Mucosa of rectum (tissue), 2 donors: ENCODE data around the gene ACOXL.

ENCODE experiments used
- H3K27ac ChIP-seq, 2 donors: one replicate each; pipeline ENCODE4 v1.7.0; 2013; ENCODE audit warnings: inconsistent platforms in 2 of 2, low read depth in 2 of 2, low read length in 2 of 2
- H3K27me3 ChIP-seq, 2 donors: one replicate each; pipeline ENCODE4 v1.7.0; 2013; ENCODE audit warnings: low read length in 2 of 2; ENCODE audit not compliant: control insufficient read depth in 2 of 2, insufficient read depth in 2 of 2
- H3K36me3 ChIP-seq, 2 donors: one replicate each; pipeline ENCODE4 v1.7.0; 2013; ENCODE audit warnings: low read length in 2 of 2; ENCODE audit not compliant: control insufficient read depth in 2 of 2, insufficient read depth in 2 of 2
- H3K4me1 ChIP-seq, 2 donors: one replicate each; pipeline ENCODE4 v1.7.0; 2013; ENCODE audit warnings: low read length in 2 of 2, mild to moderate bottlenecking in 1 of 2; ENCODE audit not compliant: control insufficient read depth in 2 of 2, insufficient read depth in 2 of 2
- H3K4me3 ChIP-seq, 2 donors: one replicate each; pipeline ENCODE4 v1.7.0; 2013; ENCODE audit warnings: low read length in 2 of 2
- H3K9ac ChIP-seq, 2 donors: one replicate each; pipeline ENCODE4 v1.7.0; 2013; ENCODE audit warnings: low read length in 2 of 2, low read depth in 1 of 2, mild to moderate bottlenecking in 1 of 2
- H3K9me3 ChIP-seq, 2 donors: one replicate each; pipeline ENCODE4 v1.7.0; 2013; ENCODE audit warnings: low read length in 2 of 2; ENCODE audit not compliant: control insufficient read depth in 2 of 2
- donor health status: healthy.
- donor health status: Normal muscosa, but diverticular disease.

ACOXL gene

GRCh38 chr2:110861616-110862260 is 129.4 kb downstream of the ACOXL start:
- Histone ChIP-seq H3K9ac (no peak overlapping the region), H3K36me3 (no peaks in the 10 kb centered on the region), H3K4me3 (no peak overlapping the region), H3K9me3 (no peaks in the 10 kb centered on the region), H3K27ac (no peak overlapping the region), H3K4me1 (peaks cover 0 to 7% of the 10 kb centered on the region in 2 donors), H3K27me3 (no peaks in the 10 kb centered on the region)

- H3K9me3 ChIP-seq = no peaks in the 10 kb centered on the region
- H3K36me3 ChIP-seq = no peaks in the 10 kb centered on the region
- H3K4me3 ChIP-seq = no peak overlapping the region
- H3K27ac ChIP-seq = no peak overlapping the region
- H3K9ac ChIP-seq = no peak overlapping the region
- peaks cover 0 to 6% of the 10 kb centered on the region in 2 donors for H3K4me1 ChIP-seq
- no peaks in the 10 kb centered on the region for H3K27me3 ChIP-seq
Measured at GRCh38 chr2:110863726-110864125, 131.4 kb downstream of the ACOXL start.

DNA sequence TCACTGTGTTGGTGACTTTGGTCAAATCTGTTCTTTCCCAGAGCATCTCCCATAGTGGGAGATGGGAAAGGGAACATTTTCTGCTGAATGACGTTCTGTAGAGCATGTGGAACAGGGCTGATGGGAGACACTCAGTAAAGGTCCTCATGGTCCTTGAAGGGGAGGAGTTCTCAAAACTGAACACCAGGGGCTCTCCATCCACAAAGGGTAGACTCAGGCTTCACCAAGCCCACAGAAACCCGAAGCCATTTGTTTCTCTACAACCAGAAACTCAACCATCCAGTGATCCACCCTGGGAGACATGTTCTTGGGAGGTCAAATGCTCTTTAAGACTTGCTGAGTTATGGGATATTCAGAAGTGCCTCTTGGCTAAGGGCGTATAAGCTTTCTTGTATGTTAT is 131.8 kb downstream of the ACOXL start:
- no peak overlapping the region for H3K9ac ChIP-seq
- no peak overlapping the region for H3K4me3 ChIP-seq
- no peaks in the 10 kb centered on the region for H3K36me3 ChIP-seq
- no peaks in the 10 kb centered on the region for H3K27me3 ChIP-seq
- H3K4me1 ChIP-seq = peaks cover 0 to 5% of the 10 kb centered on the region in 2 donors
- no peaks in the 10 kb centered on the region for H3K9me3 ChIP-seq
- no peak overlapping the region for H3K27ac ChIP-seq

GRCh38 chr2:110864731-110865130 is 132.4 kb downstream of the ACOXL start:
- no peak overlapping the region for H3K27ac ChIP-seq
- H3K9me3 ChIP-seq = no peaks in the 10 kb centered on the region
- no peaks in the 10 kb centered on the region for H3K27me3 ChIP-seq

GRCh38 chr2:110865188-110865587 is 132.8 kb downstream of the ACOXL start:
- Histone ChIP-seq H3K4me3 (no peak overlapping the region), H3K27me3 (no peaks in the 10 kb centered on the region), H3K9ac (no peak overlapping the region), H3K36me3 (no peaks in the 10 kb centered on the region), H3K4me1 (no peaks in the 10 kb centered on the region), H3K9me3 (no peaks in the 10 kb centered on the region), H3K27ac (no peak overlapping the region)

More at GRCh38 chr2:110864731-110865130, 132.4 kb downstream of the ACOXL start:
- Histone ChIP-seq H3K4me1 (no peaks in the 10 kb centered on the region), H3K4me3 (no peak overlapping the region), H3K36me3 (no peaks in the 10 kb centered on the region), H3K9ac (no peak overlapping the region)

GRCh38 chr2:110866045-110866444 is 133.7 kb downstream of the ACOXL start:
- Histone ChIP-seq H3K4me1 (no peaks in the 10 kb centered on the region), H3K27ac (no peak overlapping the region), H3K4me3 (no peak overlapping the region), H3K9ac (no peak overlapping the region), H3K36me3 (no peaks in the 10 kb centered on the region), H3K27me3 (no peaks in the 10 kb centered on the region), H3K9me3 (no peaks in the 10 kb centered on the region)

DNA sequence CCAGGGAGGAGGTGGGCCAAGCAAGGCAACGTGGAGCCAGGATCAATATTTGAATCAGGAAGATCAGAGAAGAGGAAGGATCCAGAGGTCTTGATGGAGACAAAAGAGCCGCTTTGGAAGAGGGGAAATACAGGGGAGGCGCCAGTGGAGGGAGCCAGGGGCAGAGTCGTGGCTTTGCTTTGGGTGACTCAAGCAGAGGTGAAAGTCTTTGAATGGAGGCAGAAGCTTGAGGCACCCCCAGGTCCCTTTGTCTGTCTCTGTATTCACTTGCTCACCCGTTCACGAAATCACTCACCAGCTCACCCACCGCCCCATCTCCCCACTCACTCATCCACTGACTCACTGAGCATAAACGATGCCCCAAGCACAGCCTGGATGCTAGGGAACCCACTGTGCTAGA is 134.1 kb downstream of the ACOXL start:
- no peaks in the 10 kb centered on the region for H3K9me3 ChIP-seq
- no peaks in the 10 kb centered on the region for H3K4me1 ChIP-seq
- no peaks in the 10 kb centered on the region for H3K27me3 ChIP-seq
- no peak overlapping the region for H3K27ac ChIP-seq
- no peak overlapping the region for H3K9ac ChIP-seq
- H3K36me3 ChIP-seq = no peaks in the 10 kb centered on the region
- no peak overlapping the region for H3K4me3 ChIP-seq

- no peaks in the 10 kb centered on the region for H3K36me3 ChIP-seq
- no peaks in the 10 kb centered on the region for H3K27me3 ChIP-seq
- H3K4me3 ChIP-seq = no peak overlapping the region
- H3K4me1 ChIP-seq = no peaks in the 10 kb centered on the region
- no peak overlapping the region for H3K9ac ChIP-seq
- H3K9me3 ChIP-seq = no peaks in the 10 kb centered on the region
- no peak overlapping the region for H3K27ac ChIP-seq
Measured at GRCh38 chr2:110867078-110867477, 134.7 kb downstream of the ACOXL start.

DNA sequence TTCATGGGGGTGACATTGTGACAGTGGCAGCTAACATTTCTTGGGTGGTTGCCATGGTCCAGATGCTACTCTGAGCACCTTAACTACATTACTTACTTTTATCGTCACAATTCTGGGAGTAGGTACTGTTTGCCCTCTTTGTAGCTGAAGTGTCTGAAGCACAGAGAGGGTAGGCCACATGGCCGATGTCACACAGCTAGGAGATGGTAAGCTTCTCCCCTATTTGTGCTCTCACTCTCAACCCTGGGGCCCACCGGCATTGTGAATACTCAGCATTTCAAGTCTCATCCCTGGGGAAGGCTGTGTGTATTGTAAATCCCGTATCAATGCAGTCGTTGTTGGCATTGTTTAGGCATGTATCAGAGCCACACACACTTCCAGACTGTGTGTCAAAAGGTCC is 136.6 kb downstream of the ACOXL start:
- no peak overlapping the region for H3K4me3 ChIP-seq
- no peaks in the 10 kb centered on the region for H3K9me3 ChIP-seq
- H3K27ac ChIP-seq = no peak overlapping the region
- H3K9ac ChIP-seq = no peak overlapping the region
- H3K36me3 ChIP-seq = no peaks in the 10 kb centered on the region
- H3K4me1 ChIP-seq = no peaks in the 10 kb centered on the region
- H3K27me3 ChIP-seq = no peaks in the 10 kb centered on the region

- H3K4me3 ChIP-seq = no peak overlapping the region
- H3K27me3 ChIP-seq = no peaks in the 10 kb centered on the region
- H3K27ac ChIP-seq = no peak overlapping the region
- H3K9ac ChIP-seq = no peak overlapping the region
- no peaks in the 10 kb centered on the region for H3K9me3 ChIP-seq
- no peaks in the 10 kb centered on the region for H3K4me1 ChIP-seq
- no peaks in the 10 kb centered on the region for H3K36me3 ChIP-seq
Measured at GRCh38 chr2:110869472-110870446, 137.4 kb downstream of the ACOXL start.
